ENCODE data around the gene RAE1.
A peak's percentile ranks its signal among the peaks of the same experiment; 100 is the strongest.
"Not testable (repeated sequence)": the region's sequence is repeated elsewhere in the genome, so short reads cannot be mapped to it uniquely, and the experiment has no call there.

RAE1 gene

GRCh38 chr20:57327820-57328219 is 23.2 kb upstream of the RAE1 start:
- no peak for DNase-seq

DNA sequence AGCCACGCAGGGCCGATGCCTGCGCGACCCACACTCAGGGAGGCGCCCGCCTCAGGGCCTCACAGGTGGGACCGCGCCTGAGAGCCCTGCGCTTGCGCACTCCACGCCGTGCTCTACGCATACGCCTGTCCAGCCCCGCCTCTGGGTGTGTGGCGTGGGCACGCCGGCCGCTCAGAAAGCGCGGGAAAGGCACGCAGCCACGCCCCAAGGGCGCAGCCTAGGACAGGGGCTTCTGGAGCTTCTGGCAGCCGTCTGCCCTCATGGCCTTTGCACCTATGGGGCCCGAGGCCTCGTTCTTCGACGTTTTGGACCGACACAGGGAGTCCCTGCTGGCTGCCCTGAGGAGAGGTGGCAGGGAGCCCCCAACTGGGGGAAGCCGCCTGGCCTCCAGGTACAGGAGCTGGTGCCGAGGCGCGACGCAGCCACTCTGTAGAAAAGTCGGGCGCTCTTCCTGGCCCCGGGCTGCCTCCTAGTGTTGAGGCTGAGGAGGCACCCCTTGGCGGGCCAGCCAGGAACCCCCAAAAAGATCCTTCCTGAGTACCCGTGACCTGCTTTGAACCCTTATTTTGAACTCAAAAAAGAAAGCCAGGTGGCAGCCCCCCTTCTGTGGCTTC is 21.3 kb upstream of the RAE1 start, which contains the start of gene SPO11:
Gene SPO11, plus strand, starts transcription at position 196 of the 614 bp plus-strand sequence. Its CDS starts 65 bp downstream, at position 261.
- DNase-seq, result no peak

DNA sequence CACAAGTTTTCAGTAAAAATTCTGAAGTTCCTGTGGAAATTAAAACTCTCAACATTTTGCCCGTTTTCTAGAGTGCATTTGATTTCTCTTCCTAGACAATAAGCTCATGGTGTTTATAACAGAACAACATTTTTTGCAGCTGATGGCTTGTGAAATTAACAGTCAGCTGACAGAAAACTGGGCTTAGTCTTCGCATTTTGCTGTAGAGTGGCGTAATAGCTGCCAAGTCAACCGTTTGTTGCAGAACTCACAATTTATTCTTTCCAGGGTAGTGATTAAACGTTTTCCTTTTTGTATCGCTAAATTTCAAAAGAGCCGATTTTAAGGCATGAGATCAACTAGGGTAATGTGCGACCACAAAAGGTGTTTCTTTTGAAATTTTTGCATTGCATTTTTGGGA is 20.1 kb upstream of the RAE1 start:
- DNase-seq, result no peak

DNA sequence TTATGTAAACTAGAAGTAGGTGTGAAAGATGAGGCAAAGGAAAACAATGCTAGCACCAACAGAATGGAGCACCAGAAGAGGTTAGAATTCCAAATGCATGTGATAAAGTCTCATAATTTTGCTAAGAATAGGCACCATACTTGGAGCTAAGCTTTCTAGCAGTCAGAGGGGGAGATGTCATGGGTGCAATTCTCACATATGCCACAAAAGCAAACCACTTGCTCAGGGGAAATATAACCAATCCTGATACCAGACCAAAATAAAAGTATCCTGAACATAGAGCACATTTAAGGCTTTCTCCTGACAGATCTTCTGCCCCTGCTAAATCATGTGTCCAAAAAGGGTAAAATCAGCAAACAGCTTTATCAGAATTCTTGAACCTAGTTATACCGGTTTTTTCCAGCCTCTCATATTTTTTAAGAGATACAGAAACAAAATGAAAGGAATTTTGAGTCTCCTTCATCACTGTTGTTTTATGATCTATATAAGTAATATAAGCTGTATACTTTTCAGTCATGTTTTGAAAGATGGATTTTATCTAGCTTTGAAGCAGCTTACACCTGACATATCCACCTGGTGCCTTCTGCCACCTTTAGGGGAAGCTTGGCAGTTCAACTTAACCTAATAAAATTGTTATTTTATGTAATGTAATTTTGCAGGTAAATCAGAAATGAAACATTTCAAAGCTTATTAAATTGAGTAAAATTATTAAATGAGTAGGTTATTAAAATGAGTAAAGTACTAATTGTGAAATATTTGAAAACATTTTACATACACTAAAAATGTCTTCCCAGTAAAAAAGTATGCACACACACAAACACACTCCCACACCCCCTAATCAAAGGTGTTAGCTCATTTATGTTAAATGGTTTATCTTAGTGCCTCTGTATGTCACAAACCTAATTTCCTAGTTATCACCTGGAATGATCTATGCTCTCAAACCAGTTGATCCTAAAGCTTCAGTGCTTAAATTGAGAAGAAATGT is 18.7 kb upstream of the RAE1 start:
- DNase-seq, result no peak

- no peak for DNase-seq
Observed at GRCh38 chr20:57335392-57335791, 15.7 kb upstream of the RAE1 start.

DNA sequence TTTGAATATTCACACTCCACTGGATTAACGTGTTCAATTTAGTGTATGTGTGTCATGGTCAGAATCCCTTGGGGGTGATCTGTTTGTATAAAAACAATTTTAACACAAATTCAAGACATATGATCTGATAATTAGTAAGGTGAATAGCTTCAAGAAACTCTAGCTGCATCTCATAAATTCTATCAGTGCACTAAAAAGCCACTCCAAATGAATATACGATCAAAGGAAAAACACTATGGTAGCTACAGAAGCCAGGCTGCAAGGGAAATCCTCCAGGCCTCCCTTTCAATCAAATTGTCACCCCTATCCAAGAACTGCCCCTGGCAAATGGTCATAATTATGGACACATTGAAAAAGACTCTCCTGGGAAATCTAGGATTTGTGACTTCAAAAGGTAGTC is 9.4 kb upstream of the RAE1 start:
- no peak for DNase-seq

DNA sequence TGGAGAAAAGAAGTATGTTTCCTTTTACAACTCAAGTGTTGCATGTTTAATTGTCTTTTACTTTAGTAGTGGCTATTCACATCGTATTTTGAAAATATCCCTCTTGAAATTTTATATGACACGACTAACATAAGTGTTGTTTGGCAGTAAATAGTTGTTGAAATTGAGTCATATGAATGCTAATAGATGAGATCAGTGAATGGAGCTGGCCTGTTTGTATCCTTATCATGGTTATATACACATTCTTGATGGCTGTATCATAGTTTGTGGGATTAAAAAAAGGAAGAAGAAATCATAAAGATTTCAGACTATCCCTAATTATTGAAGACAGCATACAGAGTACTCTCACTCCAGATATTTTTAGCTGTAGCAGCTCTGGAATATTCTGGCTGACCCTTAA is 8.2 kb upstream of the RAE1 start:
- DNase-seq, result no peak

- peak; percentile 92 for DNase-seq
Observed at GRCh38 chr20:57346477-57346876, 4.6 kb upstream of the RAE1 start.

DNA sequence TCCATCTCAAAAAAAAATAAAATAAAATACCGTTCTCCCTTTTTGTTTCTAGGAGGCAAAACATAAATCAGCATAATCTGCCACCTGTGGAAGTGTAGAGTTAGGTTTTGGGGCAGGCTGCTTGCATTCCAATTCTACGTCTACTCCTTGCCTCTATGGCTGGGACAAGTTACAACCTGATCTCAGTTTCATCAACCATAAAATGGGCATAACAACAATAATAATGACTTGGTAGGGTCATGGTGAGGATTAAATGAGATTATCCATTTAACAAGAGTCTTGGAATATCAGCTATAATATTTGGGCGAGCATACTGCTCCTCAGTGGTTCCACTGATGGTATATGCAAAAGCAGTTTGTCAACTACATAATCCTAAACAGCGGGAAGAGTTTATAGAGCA is 3.7 kb upstream of the RAE1 start:
- no peak for DNase-seq

DNA sequence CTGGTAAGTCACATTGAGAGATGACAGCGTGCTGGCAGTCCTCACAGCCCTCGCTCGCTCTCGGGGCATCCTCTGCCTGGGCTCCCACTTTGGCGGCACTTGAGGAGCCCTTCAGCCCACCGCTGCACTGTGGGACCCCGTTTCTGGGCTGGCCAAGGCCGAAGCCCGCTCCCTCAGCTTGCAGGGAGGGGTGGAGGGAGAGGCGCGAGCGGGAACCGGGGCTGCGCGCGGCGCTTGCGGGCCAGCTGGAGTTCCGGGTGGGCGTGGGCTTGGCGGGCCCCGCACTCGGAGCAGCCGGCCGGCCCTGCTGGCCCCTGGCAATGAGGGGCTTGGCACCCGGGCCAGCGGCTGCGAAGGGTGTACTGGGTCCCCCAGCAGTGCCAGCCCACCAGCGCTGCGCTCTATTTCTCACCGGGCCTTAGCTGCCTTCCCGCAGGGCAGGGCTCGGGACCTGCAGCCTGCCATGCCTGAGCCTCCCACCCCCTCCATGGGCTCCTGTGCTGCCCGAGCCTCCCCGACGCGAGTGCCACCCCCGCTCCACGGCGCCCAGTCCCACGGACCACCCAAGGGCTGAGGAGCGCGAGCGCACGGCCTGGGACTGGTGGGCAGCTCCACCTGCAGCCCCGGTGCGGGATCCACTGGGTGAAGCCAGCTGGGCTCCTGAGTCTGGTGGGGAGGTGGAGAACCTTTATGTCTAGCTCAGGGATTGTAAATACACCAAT is 2.7 kb upstream of the RAE1 start:
- not testable (repeated sequence) for DNase-seq

GRCh38 chr20:57348922-57349574 is 2.0 kb upstream of the RAE1 start:
- DNase-seq, result not testable (repeated sequence)

GRCh38 chr20:57350081-57350710 is 859 bp upstream of the RAE1 start:
- DNase-seq, result peak; percentile 23

GRCh38 chr20:57350726-57351041 is 371 bp upstream of the RAE1 start:
- not testable (repeated sequence) for DNase-seq

DNA sequence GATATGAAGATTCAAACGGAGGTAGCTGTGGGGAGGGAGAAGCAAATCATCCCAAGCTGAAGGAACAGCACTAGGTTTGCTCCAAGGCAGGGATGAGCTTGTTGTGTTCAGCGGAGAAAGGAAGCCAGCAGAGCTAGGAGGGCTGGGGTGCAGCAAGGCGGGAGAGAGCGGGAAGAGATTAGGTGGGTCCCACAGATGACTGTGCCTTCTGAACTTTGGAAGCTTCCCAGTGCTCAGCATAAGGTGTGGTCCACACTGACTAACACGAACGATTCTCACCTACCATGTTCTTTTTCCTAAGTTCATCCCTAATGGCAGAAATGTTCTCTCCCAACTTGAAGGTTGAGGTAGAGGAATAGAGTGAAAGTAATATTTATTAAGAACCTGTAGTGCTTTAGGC is 1.2 kb downstream of the RAE1 start:
- DNase-seq, result no peak

- DNase-seq, result no peak
Observed at GRCh38 chr20:57353351-57353750, 2.3 kb downstream of the RAE1 start.

GRCh38 chr20:57361517-57361916 is 10.5 kb downstream of the RAE1 start:
- DNase-seq, result no peak

DNA sequence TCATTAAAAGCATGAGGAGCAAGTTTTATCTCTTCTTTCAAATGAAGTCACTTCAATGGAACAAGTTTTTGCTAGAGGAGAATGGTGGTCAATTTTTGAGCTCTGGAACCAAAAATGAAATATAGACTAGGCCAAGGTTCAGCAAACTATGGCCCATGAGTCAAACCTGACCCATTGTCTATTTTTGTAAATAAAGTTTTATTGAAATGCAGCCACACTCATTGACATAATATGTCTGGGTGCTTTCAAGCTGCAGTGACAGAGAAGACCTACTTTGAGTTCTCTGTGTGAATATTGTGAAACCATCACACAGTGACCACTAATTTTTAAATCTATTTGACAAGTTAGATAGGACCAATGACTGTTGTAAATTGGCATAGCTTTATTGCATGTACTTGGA is 13.4 kb downstream of the RAE1 start:
- DNase-seq, result no peak

DNA sequence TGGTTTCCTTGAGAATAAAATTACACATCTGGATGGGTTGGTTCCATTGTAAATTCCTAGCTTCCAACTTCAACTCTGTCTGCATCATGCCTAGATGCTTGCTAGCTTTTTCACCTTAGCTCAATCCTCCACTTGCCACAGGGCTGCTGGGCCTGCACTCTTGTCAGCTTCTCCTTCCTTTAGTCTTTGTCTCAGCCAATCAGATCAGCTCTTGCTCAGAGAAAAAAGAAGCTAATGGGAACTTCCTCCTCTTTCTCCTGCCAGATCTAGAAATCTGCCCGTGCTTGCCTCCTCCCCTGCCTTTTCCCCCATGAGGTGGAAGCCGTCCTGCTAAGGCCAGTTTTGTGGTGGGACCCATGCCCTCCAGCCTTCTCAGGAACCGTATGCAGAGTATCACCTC is 18.5 kb downstream of the RAE1 start:
- DNase-seq, result no peak

GRCh38 chr20:57370316-57370715 is 19.3 kb downstream of the RAE1 start:
- no peak for DNase-seq

DNA sequence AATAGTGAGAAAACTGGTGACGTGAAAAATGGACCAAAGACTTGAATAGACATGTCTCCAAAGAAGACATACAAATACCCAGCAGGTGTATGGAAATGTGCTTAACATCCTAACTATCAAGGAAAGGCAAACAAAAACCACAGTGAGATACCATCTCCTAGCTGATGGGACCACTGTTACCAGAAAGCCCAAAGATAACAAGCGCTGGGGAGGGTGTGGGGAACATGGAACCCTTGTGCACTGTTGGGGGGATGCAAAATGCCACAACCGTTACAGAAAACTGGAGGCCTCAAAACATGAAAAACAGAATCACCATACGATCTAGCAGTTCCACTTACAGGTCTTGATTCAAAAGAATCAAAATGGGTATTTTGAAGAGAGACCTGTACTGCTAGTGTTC is 20.3 kb downstream of the RAE1 start:
- DNase-seq, result no peak

DNA sequence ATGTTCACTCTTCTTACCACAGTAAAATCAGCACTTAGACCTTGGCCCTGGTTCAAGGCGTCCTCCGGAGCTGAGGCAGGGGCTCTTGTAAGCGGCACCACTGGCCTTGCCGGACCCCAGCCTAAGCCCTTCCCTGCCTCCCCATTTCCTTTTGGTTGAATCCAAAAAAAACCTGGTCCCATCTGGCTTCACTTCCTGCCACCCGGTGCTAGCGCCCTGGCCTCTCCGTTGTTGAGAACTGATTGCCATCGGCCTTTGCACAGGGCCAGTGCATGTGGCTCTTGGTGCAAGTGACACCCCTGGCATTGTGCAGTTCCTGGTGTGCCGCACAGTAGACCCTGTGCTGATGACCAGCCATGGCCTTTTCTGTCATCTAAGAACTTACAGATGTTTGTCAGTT is 21.1 kb downstream of the RAE1 start:
- DNase-seq, result no peak

DNA sequence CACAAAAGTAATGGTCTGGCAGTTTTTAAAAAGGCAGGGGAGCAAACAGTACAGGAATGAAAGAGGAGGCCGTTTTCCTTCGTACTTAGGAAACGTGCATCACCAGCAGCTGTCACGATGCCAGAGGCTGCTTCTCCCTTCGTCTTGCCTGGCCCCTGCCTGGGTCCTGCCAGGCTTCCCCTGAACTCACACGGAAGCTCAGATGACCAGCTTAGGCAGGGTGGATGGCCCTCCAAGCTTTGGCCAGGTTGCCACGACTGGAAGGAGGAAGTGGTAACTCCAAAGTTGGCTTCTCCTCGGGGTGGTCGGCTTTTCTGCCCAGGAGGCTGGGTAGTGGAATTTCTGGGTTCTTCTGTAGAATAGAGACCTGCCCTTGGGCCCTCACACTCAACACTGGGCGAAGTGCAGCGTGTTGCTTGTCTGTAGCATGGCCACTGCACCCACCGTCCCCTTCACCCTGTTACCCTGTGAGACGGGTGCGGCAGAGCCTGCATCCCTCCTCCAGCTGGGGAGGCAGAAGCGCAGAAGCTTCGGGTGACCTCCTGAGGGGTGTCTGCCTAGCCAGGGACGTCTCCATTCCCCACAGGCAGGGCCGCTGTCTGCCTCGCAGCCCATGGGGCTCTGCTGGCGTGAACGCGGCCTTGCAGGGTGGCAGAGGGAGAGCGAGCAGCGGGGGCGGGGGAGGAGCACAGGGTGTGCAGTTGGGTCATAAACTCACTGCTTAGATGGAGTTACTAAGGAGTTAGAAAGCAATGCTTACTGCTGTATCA is 21.7 kb downstream of the RAE1 start:
- no peak for DNase-seq

Data from eye (tissue), 1 donor.